GM11168 (cell line): ENCODE results near the gene PPAN.

Experiments used
- in situ Hi-C: fragments of 300-500 bp; cut with MboI; formaldehyde crosslinking; loops from one replicate; pipeline ENCODE4 v1.12.0; 2022; ENCODE audit warnings: low sequenced_read_pairs; ENCODE audit not compliant: unreplicated experiment

The PPAN gene, protein sequence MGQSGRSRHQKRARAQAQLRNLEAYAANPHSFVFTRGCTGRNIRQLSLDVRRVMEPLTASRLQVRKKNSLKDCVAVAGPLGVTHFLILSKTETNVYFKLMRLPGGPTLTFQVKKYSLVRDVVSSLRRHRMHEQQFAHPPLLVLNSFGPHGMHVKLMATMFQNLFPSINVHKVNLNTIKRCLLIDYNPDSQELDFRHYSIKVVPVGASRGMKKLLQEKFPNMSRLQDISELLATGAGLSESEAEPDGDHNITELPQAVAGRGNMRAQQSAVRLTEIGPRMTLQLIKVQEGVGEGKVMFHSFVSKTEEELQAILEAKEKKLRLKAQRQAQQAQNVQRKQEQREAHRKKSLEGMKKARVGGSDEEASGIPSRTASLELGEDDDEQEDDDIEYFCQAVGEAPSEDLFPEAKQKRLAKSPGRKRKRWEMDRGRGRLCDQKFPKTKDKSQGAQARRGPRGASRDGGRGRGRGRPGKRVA

DNA sequence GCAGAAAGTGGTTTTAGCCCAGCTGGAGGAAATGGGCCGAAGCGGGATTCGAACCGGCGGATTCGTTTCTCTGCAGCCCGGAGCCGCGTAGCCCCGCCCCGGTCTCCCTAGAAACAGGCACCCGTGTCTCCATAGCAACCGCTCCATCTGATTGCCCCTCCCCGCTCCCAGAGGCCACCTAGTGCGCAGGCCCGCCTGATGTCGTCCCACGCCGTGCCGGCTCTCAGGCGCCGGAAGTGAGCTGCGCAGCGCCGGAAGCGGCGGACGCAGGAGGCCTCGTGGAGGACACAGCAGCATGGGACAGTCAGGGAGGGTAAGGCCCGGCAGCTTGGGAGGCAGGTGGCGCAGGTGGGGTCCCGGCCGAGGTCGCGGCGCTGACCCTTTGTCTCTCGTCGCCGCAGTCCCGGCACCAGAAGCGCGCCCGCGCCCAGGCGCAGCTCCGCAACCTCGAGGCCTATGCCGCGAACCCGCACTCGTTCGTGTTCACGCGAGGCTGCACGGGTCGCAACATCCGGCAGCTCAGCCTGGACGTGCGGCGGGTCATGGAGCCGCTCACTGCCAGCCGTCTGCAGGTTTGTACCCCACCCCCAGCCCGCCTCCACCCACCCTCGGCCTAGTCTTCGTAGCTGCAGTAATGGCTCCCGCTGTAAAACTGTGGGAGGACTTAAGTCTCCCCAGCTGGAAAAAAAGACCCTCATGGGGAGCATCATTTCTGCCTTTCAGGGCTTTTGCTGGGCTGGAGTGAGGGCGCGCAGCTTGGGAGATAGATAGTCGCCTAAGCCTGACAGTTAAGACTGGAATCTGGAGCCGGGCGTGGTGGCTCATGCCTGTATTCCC is at the start of gene PPAN:
Gene PPAN (plus strand): TSS at position 263 of the 837 bp plus-strand sequence. CDS start 33 bp downstream, at position 296.
- in situ Hi-C loops: no loop called here

DNA sequence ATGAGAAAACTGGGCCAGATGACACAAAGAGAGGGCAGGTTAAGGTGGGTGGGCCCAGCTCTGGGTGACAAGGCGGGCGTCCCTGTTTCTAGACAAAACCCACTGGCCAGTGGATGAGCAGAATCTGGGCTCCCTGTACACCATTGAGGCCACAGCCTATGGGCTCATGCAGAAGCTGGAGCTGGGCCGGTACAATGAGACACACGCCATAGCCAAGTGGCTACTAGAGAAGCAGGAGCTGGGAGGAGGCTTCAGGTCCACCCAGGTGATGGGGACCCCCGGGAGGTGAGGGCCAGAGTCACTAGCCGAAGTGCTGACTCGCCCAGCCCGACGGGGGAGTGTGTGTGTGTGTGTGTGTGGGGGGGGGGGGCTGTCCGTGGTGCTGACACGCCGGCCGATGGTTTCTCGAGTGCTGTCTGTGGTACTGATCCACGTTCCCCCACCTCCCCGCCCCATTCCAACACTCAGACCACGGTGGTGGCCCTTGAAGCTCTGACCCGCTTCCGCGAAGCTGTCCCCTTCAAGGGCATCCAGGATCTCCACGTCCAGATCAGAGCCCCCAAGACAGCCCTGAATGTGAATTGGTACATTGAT is 44.3 kb upstream of the PPAN start:
- in situ Hi-C loops: no loop called here

DNA sequence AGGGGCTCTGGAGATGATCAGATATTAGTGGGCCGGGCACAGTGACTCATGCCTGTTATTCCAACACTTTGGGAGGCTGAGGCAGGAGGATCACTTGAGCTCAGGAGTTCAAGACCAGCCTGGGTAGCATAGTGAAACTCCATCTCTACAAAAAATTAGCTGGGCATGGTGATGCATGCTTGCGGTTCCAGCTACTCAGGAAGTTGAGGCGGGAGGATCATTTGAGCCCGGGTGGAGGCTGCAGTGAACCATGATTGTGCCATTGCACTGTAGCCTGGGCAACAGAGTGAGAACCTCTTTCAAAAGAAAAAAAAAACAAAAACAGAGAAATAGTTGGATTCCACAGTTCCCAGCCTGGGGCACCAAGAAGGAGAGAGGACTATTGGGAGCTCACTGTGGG is 38.0 kb upstream of the PPAN start:
- in situ Hi-C loops: no loop called here

DNA sequence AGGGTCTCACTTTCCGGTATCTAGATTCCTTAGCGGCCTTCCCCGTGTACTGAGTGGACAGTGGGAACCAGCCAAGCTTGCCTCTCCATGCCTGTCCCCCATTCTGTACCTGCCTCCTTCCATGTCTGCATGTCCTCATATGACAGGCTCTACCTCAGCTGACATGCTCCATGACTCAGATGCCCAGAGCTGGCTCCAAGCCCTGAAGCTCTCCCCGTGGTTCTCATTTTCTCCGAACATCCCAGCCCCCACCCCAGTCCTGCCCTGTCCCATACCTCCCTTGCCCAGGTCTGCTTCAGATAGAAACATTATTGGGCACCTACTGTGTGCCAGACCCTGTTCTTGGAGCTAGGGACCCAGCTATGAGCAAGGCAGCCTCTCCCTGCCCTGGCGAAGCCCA is 37.1 kb upstream of the PPAN start:
- in situ Hi-C loops: no loop called here

DNA sequence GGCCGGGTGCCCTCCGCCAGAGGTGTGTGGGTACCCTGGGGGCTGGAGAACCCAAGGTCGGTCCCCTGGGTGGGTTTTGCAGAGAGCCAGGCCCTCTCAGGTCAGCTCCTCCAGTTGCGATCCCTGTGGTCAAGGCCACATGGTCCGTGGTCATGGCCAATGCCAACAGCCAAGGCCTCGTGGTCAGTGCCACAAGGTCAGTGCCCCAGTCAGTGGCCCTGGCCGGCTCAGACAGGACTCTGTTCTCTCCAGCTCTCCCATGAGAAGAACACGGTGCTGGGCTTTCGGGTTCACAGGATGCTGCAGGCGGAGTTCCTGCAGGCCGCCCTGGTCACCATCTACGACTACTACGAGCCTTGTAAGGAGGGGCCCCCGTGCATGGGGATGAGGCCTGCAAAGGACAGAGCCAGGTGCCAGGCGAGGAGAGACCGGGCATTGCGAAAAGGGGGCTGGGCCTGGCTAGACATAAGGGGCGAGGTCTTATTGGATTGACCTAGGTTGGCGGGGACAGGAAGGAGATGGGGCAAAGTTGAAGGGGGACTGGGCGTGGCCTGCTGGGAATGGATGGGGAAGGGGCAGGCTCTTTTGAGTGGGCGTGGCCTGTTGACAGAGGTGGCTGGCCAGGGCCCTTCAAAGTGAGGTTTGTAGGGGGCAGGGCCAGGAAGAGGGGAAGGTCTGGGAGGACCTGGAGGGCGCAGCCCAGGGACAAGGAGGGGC is 35.3 kb upstream of the PPAN start:
- in situ Hi-C loops: no loop called here

DNA sequence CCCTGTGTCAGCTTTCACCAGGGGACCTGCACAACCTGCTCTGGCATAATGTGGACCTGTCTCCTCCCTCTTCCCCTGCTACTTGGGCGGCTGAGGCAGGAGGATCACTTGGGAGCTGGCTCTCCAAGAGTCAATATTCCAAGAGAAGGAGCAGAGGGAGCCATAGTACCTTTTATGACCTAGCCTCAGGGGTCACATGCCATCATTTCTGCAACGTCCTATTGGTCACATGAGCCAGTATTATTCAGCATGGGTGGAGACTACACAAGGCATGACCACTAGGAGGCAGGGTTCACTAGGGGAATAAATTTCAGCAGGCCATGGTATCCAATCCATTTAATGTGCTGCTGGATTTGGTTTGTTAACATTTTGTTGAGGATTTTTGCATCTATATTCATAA is 32.0 kb upstream of the PPAN start:
- in situ Hi-C loops: no loop called here

DNA sequence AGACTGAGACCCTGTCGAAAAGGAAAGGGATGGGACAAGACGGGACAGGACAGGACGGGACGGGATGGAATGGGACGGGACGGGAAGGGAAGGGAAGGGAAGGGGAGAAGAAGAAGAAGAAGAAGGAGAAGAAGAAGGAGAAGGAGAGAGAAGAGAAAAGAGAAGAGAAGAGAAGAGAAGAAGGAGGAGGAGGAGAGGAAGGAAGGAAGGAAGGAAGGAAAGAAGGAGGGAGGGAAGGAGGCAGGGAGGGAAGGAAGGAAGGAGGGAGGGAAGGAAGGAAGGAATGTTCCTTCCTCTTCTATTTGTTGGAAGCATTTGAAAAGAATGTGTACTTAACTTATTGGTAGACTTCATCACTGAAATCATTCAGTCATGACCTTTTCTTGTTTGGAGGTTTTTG is 29.6 kb upstream of the PPAN start:
- in situ Hi-C loops: no loop called here

DNA sequence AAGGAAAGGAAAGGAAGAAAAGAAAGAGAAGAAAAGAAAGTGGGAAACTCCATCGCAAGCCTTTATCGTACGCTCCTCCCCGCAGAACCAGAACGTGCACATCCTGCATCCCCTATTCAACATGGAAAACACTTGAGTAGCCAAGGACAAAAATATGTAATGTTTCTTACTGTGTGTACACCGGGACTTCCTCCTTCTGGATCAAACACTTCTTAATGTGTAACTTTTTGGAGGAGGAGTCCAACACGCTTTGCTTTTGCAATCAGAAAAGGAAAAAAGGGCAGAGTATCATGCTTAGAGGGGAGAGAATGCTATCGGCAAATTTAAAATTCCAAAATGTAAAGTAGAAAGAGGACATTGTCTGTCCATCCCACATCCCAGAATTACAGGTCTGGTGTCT is 27.8 kb upstream of the PPAN start:
- in situ Hi-C loops: no loop called here

DNA sequence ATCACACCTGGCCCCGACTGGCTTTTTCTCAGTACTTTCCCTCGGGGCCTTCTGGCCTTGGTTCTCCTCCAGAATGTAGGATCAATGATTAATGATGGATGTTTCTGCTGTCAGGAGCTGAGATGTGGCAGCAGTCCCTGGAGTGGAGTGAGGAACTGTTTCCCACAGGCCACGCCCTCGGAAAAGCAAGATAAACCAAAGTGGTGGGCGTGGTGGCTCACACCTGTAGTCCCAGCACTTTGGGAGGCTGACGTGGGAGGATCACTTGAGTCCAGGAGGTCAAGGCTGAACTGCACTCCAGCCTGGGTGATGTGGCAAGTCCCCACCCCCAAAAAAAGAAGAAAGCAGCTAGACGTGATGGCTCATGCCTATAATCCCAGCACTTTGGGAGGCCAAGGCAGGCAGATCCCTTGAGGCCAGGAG is 27.1 kb upstream of the PPAN start:
- in situ Hi-C loops: no loop called here

DNA sequence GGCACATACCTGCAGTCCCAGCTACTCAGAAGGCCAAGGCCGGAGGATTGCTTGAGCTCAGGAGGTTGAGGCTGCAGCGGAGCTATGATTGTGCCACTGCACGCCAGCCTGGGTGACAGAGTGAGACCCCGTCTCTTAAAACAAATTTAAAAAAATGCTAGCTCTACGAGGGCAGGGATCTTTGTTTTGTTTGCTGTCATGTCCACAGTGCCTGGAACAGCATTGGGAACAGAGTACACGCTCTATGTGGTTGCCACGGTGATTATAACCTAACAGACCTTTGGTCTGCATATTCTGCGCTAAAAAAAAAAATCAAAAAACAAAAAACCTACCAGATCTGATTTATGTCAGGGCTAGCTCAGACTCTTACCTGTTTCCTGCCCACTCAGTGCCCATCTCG is 22.3 kb upstream of the PPAN start:
- in situ Hi-C loops: no loop called here

DNA sequence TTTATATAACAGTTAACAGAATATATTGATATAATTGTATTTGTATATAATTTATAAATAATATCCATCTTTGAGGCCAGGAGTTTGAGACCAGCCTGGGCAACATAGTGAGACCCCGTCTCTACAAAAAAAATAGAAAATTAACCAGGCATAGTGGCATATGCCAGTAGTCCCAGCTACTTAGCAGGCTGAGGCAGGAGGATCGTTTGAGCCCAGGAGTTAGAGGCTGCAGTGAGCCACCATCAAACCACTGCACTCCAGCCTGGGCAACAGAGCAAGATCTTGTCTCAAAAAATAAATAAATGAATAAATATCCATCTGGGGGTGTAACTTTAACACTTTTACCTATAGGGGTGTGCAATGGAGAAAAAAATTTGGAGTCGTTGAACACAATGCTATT is 21.4 kb upstream of the PPAN start:
- in situ Hi-C loops: no loop called here

DNA sequence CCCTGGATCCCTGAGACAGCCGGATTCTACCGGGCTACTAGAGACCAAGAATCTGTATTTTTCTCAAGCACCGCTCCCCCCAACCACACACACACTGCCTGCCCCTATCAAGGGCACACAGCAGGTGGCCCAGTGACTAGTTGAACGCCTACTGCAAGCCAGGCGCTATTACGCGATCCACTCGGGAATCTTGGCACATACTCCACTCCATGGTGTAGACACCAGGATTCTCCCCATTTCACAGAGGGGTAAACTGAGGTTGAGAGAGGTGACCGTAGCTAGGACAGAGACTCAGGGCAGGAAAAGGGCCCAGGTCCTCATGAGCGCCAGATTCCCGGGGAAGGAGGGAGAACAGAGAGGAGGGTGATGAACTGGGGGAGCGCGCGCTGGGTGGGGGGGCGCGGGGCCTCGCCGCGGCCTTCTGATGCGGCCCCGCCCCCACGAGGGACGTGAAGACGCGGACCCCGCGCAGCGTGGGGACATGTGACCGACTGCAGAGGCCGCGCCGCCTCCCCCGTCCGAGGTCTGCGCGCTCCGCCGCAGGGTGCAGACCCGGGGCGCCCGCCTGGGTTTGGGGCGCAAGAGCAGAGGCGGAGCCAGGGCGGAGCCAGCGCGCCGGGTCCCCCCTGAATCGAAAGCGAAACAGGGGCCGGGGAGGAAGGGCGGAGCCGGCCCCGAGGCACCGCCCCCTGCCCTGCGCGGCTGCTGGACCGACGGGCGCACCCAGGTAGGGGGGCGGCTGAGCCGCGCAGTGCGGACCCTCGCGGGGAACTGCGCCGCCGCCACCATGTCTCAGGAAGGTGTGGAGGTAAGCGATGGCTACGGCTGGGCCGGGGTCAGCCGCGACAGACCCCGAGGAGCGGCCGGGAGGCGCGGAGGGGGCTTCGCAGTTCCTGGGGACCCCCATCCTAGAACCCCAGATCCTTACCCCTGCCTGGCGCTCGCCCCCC is 20.2 kb upstream of the PPAN start, which contains the start of gene SHFL:
Gene SHFL (plus strand): TSS at position 677 of the 950 bp plus-strand sequence. CDS start 111 bp downstream, at position 788.
- in situ Hi-C loops: no loop called here

DNA sequence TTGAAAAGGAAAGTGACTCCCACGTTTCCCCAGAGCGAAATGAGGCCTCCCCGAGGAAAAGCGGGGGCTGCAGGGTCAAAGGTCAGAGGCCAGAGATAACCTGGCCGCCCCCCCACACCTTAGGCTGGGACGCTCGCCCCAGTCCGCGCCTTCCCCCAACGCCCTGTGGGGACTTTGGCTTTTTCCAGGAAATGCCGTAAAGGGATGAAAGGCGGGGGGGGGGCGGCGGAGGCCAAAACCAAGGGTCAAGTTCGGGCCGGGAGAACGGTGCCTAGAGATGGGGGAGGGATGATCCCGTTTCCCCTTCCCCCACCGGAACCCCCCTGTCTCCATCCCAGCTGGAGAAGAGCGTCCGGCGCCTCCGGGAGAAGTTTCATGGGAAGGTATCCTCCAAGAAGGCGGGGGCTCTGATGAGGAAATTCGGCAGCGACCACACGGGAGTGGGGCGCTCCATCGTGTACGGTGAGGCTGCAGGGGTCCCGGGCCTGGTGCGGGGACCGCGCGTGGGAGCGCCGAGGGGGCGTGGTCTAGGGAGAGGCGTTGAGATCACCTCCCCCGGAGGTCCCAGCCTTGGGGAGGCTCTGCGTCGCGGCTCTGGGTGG is 19.5 kb upstream of the PPAN start:
- in situ Hi-C loops: no loop called here

DNA sequence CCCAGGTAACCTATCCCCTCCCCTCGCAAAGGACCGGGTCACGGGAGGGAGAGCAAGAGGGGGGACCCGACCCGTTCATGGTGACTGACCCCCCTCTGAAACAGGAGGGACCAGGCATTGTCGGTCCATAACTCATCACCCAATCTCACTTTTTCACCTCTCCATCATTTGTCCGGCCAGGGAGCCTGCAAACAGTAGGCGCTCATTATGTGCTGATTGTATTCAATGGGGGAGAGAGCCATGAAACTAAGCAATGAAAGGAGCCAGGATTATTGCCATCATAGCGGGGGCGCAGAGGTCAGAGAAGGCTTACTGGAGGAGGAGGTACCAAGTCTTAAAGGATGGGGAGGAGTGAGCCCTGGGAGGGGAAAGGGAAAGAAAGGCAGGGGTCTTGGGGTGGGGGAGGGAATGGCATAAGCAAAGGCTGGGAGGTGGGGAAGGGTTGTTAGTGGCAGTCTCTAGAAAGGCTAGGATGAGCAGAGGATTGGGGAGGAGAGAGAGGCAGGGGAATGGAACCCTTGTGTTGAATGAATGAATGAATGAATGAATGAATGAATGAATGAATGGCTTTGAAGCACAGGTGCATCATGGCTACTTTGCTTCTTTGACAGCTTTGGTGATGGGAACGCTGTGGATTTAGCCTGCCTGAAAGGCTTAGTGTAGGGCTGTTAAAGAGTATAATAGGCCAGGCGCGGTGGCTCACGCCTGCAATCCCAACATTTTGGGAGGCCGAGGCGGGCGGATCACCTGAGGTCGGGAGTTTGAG is 18.7 kb upstream of the PPAN start:
- in situ Hi-C loops: no loop called here

DNA sequence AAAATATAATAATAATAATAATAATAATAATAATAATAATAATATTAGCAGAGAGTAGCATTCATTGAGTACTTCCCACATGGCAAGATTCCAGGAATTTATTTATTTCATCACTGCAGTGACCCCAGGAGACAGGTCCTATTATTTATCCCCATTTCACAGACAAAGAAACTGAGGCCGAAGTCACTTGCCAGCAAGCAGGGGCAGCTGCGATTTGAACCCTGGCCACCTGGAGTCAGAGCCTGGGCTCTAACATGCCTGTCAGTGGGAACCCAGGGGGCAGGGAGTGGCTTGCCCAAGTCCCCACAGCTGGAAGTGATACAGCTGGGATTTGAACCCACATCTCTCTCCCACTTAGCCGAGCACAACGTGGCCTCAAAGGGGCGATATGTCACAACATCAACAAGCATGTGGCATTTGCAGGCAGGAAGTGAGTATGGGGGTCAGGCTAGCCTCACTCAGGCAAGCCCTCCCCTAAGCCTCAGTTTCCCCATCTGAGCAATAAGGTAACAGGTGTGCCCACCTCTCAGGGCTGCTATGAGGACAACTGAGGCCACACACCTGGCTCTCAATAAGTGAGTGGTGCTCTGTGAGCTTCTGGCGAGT is 17.1 kb upstream of the PPAN start:
- in situ Hi-C loops: no loop called here

DNA sequence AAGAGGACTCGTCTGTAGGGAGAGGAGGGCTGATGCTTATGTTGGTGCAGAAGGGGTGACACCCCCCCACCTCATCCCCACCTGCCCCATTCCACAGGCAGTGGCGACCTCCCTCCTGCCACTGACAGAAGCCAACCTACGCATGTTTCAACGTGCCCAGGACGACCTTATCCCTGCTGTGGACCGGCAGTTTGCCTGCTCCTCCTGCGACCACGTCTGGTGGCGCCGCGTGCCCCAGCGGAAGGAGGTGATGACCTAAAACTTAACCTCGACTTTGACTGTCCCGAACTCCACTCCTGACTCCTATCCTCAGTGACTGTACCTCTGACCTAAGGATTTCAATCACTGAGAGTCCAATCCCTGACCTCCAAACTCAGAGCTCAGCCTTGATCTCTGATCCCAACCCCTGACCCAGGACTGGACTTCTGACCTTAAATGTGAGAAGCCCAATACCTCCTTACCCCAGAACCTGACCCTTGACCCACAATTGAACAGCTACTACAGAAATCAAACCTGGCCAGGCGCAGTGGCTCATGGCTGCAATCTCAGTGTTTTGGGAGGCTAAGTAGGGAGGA is 16.3 kb upstream of the PPAN start:
- in situ Hi-C loops: no loop called here

DNA sequence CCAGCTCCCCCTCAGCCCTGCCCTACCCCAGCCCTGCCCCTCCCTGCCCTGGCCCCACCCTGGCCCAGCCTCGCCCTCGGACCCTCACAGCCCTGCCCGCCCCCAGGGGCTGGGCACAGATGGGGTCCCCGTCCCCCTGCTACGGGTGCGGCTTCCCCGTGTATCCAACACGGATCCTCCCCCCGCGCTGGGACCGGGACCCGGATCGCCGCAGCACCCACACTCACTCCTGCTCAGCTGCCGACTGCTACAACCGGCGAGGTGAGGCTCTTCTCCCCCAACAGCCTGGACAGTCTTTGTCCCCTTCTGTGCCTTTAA is 14.8 kb upstream of the PPAN start:
- in situ Hi-C loops: no loop called here
